ENCODE data around the gene GOLGA6L26. TPM values are rescaled to one million over a fixed set of nuclear protein-coding genes. Genes with fewer than 3 reads are reported as not detected.
"Not testable (repeated sequence)": the region's sequence is repeated elsewhere in the genome, so short reads cannot be mapped to it uniquely, and the experiment has no call there.

GOLGA6L26 gene
- total RNA-seq (2021) (not detected in 3 replicates), Bru-seq, nascent RNA (not detected)
- long read RNA-seq, experiment 1, result 0 reads
- long read RNA-seq, experiment 2, result 0 reads
- long read RNA-seq, experiment 3, result 0 reads

- CTCF ChIA-PET; H3K36me3 Mint-ChIP-seq; H3K27me3 Mint-ChIP-seq (ENCODE audit: low read depth): not testable (repeated sequence)
Observed at GRCh38 chr15:23334096-23334495, at the start of gene GOLGA6L26. GOLGA6L26 (minus strand) TSS chr15:23334196; CDS start chr15:23334135, 61 bp downstream.

GRCh38 chr15:23381192-23381591 lies 47.2 kb upstream of the GOLGA6L26 start:
- H3K27me3 Mint-ChIP-seq (ENCODE audit: low read depth); ATAC-seq; CTCF ChIA-PET; H3K4me3 Mint-ChIP-seq; POLR2A ChIA-PET; H3K4me1 Mint-ChIP-seq; H3K27ac Mint-ChIP-seq; DNase-seq (ENCODE audit: low spot score): not testable (repeated sequence)
- peaks cover 24% of the 10 kb centered on the region for H3K36me3 Mint-ChIP-seq
- H3K9me3 Mint-ChIP-seq, result peaks cover 29% of the 10 kb centered on the region

More at GRCh38 chr15:23334096-23334495, at the start of gene GOLGA6L26:
- DNase-seq (ENCODE audit: low spot score); H3K27ac Mint-ChIP-seq; H3K4me1 Mint-ChIP-seq; ATAC-seq; H3K4me3 Mint-ChIP-seq; POLR2A ChIA-PET; H3K9me3 Mint-ChIP-seq: not testable (repeated sequence)

GRCh38 chr15:23380700-23381099 lies 46.7 kb upstream of the GOLGA6L26 start:
- ATAC-seq, CTCF ChIA-PET: not testable (repeated sequence)
- H3K9me3 Mint-ChIP-seq, result peaks cover 31% of the 10 kb centered on the region

GRCh38 chr15:23378946-23379345 lies 45.0 kb upstream of the GOLGA6L26 start:
- H3K4me3 Mint-ChIP-seq; DNase-seq (ENCODE audit: low spot score); ATAC-seq; H3K27ac Mint-ChIP-seq; CTCF ChIA-PET; POLR2A ChIA-PET; H3K4me1 Mint-ChIP-seq; H3K27me3 Mint-ChIP-seq (ENCODE audit: low read depth): not testable (repeated sequence)
- Mint-ChIP-seq H3K9me3 (peaks cover 24% of the 10 kb centered on the region), H3K36me3 (peaks cover 19% of the 10 kb centered on the region; the same call in 1 of the 2 replicates)

More at GRCh38 chr15:23380700-23381099, 46.7 kb upstream of the GOLGA6L26 start:
- peaks cover 24% of the 10 kb centered on the region for H3K36me3 Mint-ChIP-seq
- DNase-seq (ENCODE audit: low spot score); H3K27ac Mint-ChIP-seq; POLR2A ChIA-PET; H3K4me3 Mint-ChIP-seq; H3K27me3 Mint-ChIP-seq (ENCODE audit: low read depth); H3K4me1 Mint-ChIP-seq: not testable (repeated sequence)

- H3K27ac Mint-ChIP-seq; DNase-seq (ENCODE audit: low spot score); H3K27me3 Mint-ChIP-seq (ENCODE audit: low read depth); POLR2A ChIA-PET; ATAC-seq; H3K4me1 Mint-ChIP-seq; H3K4me3 Mint-ChIP-seq; H3K36me3 Mint-ChIP-seq; CTCF ChIA-PET: not testable (repeated sequence)
- peaks cover 32% of the 10 kb centered on the region for H3K9me3 Mint-ChIP-seq
Observed at GRCh38 chr15:23374226-23374625, 40.2 kb upstream of the GOLGA6L26 start.

GRCh38 chr15:23372891-23373600 lies 39.0 kb upstream of the GOLGA6L26 start:
- H3K36me3 Mint-ChIP-seq; H3K4me1 Mint-ChIP-seq; CTCF ChIA-PET; DNase-seq (ENCODE audit: low spot score); ATAC-seq; H3K27ac Mint-ChIP-seq; H3K27me3 Mint-ChIP-seq (ENCODE audit: low read depth); H3K4me3 Mint-ChIP-seq; POLR2A ChIA-PET: not testable (repeated sequence)
- peaks cover 32% of the 10 kb centered on the region for H3K9me3 Mint-ChIP-seq

- Mint-ChIP-seq H3K36me3 (peaks cover 9% of the 10 kb centered on the region; the same call in 1 of the 2 replicates), H3K27me3 (ENCODE audit: low read depth) (no peaks in the 10 kb centered on the region), H3K4me1 (peaks cover 3% of the 10 kb centered on the region; the same call in 1 of the 2 replicates), H3K4me3 (no peak overlapping the region), H3K27ac (no peak overlapping the region), H3K9me3 (peaks cover 32% of the 10 kb centered on the region)
- ATAC-seq (no peak), DNase-seq (ENCODE audit: low spot score) (no peak)
- POLR2A ChIA-PET, result no interaction called here
- CTCF ChIA-PET, result no interaction called here
- TF ChIP-seq ZNF671 (CRISPR knock-in tag; IDR thresholded peaks at IDR 0.05), result no peak
- no peak for TF ChIP-seq ZNF396 (CRISPR knock-in tag; IDR thresholded peaks at IDR 0.05; ENCODE audit: borderline replicate concordance)
- TF ChIP-seq ZNF232 (CRISPR knock-in tag; IDR thresholded peaks at IDR 0.05), result no peak
- no peak for TF ChIP-seq ZNF121 (CRISPR knock-in tag; IDR thresholded peaks at IDR 0.05)
- TF ChIP-seq SP1 (CRISPR knock-in tag; conservative IDR thresholded peaks at IDR 0.05), result no peak
- no peak for TF ChIP-seq TCF7 (CRISPR knock-in tag; IDR thresholded peaks at IDR 0.05; ENCODE audit: low read depth)
- no peak for TF ChIP-seq NR3C1 (CRISPR knock-in tag; conservative IDR thresholded peaks at IDR 0.05; ENCODE audit: low read depth)
- no peak for TF ChIP-seq MYBL2 (CRISPR knock-in tag; IDR thresholded peaks at IDR 0.05)
- TF ChIP-seq PRRX2 (CRISPR knock-in tag; IDR thresholded peaks at IDR 0.05), result no peak
- TF ChIP-seq ELF4 (CRISPR knock-in tag; IDR thresholded peaks at IDR 0.05; ENCODE audit: low read depth), result no peak
- no peak for TF ChIP-seq TEAD1 (CRISPR knock-in tag; IDR thresholded peaks at IDR 0.05)
- TF ChIP-seq AR (CRISPR knock-in tag; IDR thresholded peaks at IDR 0.05), result no peak
- no peak for TF ChIP-seq KAT7 (CRISPR knock-in tag; IDR thresholded peaks at IDR 0.05; ENCODE audit: borderline replicate concordance)
- TF ChIP-seq MAX (CRISPR knock-in tag; IDR thresholded peaks at IDR 0.05), result no peak
- no peak for TF ChIP-seq USF2 (CRISPR knock-in tag; IDR thresholded peaks at IDR 0.05)
- TF ChIP-seq ZBTB21 (CRISPR knock-in tag; IDR thresholded peaks at IDR 0.05; ENCODE audit: borderline replicate concordance), result no peak
Observed at GRCh38 chr15:23372284-23372683, 38.3 kb upstream of the GOLGA6L26 start.
